ENCODE data around the gene PRKN. TPM values are rescaled to one million over a fixed set of nuclear protein-coding genes. Genes with fewer than 3 reads are reported as not detected.
A peak's percentile ranks its signal among the peaks of the same experiment; 100 is the strongest.

PRKN gene
- total RNA-seq, 1 experiment from 2014 or later, result 1.2 TPM

DNA sequence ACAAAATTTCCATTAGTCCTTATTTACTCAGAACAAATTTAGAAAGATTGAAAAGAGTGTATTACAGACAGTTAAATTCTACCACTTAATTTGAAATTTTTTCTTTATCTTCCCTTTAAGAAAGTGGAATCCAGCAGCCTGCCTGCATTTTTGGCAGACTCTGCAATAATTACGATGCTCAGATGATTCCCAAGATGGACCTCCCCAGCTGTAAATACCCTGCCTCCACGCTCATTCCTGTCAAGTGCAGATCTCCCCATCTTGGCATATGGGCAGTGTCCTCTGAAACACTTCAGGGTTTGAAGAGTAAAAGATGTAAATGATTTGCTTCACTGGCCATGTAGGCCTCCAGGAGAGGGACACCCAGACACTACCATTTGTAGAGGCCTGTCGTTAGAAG lies 471.2 kb downstream of the PRKN start:
- H3K36me3 ChIP-seq (ENCODE audit: insufficient read depth, low read length, poor library complexity, severe bottlenecking), result no peaks in the 10 kb centered on the region
- H3K27me3 ChIP-seq (replicated peaks; ENCODE audit: insufficient read depth, low read depth, low read length, poor library complexity), result no peaks in the 10 kb centered on the region
- POLR2A ChIA-PET (ENCODE audit: low non-redundant PET), result no interaction called here
- CTCF ChIA-PET, result no interaction called here
- no peak overlapping the region for H3K27ac ChIP-seq (ENCODE audit: low read depth, low read length, poor library complexity, severe bottlenecking)
- intact Hi-C loops (cut with micrococcal nuclease; ENCODE audit: unreplicated experiment), result no loop called here
- no peak overlapping the region for H3K4me3 ChIP-seq (ENCODE audit: low read depth, low read length, poor library complexity, severe bottlenecking)
- no peaks in the 10 kb centered on the region for H3K4me1 ChIP-seq (ENCODE audit: insufficient read depth, low read length, poor library complexity, severe bottlenecking)
- no TSS peak for BruUV-seq (replicated peaks)
- DNase-seq (ENCODE audit: low spot score), result no peak
- H3K9me3 ChIP-seq (ENCODE audit: low read depth, low read length, poor library complexity, severe bottlenecking), result no peaks in the 10 kb centered on the region
- no peak for TF ChIP-seq EZH2 (IDR thresholded peaks at IDR 0.05; ENCODE audit: borderline replicate concordance, low read depth, low read length, poor library complexity, severe bottlenecking)
- TF ChIP-seq, protein P1, sequence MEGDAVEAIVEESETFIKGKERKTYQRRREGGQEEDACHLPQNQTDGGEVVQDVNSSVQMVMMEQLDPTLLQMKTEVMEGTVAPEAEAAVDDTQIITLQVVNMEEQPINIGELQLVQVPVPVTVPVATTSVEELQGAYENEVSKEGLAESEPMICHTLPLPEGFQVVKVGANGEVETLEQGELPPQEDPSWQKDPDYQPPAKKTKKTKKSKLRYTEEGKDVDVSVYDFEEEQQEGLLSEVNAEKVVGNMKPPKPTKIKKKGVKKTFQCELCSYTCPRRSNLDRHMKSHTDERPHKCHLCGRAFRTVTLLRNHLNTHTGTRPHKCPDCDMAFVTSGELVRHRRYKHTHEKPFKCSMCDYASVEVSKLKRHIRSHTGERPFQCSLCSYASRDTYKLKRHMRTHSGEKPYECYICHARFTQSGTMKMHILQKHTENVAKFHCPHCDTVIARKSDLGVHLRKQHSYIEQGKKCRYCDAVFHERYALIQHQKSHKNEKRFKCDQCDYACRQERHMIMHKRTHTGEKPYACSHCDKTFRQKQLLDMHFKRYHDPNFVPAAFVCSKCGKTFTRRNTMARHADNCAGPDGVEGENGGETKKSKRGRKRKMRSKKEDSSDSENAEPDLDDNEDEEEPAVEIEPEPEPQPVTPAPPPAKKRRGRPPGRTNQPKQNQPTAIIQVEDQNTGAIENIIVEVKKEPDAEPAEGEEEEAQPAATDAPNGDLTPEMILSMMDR (conservative IDR thresholded peaks at IDR 0.05; ENCODE audit: low read depth, low read length), result no peak

DNA sequence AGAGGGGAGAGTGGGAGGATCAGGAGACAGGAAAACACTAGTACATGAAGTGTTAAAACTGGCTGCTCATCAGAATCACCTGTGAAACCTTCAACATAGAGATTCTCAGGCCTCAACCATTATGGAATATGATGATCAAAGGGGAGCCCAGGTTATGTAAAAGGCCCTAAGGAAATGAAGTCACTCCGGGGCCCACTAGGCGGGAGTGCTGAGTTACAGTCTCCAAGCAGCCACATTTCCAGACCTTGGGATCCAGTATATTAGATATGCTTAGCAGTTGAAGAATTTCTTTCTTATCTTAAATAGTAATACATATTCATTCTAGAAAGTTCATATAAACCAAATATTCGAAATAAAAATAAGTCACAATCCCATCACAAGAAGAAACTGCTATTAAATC lies 476.3 kb downstream of the PRKN start:
- H3K4me1 ChIP-seq (ENCODE audit: insufficient read depth, low read length, poor library complexity, severe bottlenecking), result no peaks in the 10 kb centered on the region
- peak; percentile 1 for DNase-seq (ENCODE audit: low spot score)
- H3K27ac ChIP-seq (ENCODE audit: low read depth, low read length, poor library complexity, severe bottlenecking), result no peak overlapping the region
- no peaks in the 10 kb centered on the region for H3K36me3 ChIP-seq (ENCODE audit: insufficient read depth, low read length, poor library complexity, severe bottlenecking)
- POLR2A ChIA-PET (ENCODE audit: low non-redundant PET), result no interaction called here
- BruUV-seq (replicated peaks), result no TSS peak
- no peaks in the 10 kb centered on the region for H3K9me3 ChIP-seq (ENCODE audit: low read depth, low read length, poor library complexity, severe bottlenecking)
- TF ChIP-seq EZH2 (IDR thresholded peaks at IDR 0.05; ENCODE audit: borderline replicate concordance, low read depth, low read length, poor library complexity, severe bottlenecking), result no peak
- TF ChIP-seq, protein P1 (conservative IDR thresholded peaks at IDR 0.05; ENCODE audit: low read depth, low read length), result no peak
- no peak overlapping the region for H3K4me3 ChIP-seq (ENCODE audit: low read depth, low read length, poor library complexity, severe bottlenecking)
- no peaks in the 10 kb centered on the region for H3K27me3 ChIP-seq (replicated peaks; ENCODE audit: insufficient read depth, low read depth, low read length, poor library complexity)
- CTCF ChIA-PET, result no interaction called here
- intact Hi-C loops (cut with micrococcal nuclease; ENCODE audit: unreplicated experiment), result no loop called here

DNA sequence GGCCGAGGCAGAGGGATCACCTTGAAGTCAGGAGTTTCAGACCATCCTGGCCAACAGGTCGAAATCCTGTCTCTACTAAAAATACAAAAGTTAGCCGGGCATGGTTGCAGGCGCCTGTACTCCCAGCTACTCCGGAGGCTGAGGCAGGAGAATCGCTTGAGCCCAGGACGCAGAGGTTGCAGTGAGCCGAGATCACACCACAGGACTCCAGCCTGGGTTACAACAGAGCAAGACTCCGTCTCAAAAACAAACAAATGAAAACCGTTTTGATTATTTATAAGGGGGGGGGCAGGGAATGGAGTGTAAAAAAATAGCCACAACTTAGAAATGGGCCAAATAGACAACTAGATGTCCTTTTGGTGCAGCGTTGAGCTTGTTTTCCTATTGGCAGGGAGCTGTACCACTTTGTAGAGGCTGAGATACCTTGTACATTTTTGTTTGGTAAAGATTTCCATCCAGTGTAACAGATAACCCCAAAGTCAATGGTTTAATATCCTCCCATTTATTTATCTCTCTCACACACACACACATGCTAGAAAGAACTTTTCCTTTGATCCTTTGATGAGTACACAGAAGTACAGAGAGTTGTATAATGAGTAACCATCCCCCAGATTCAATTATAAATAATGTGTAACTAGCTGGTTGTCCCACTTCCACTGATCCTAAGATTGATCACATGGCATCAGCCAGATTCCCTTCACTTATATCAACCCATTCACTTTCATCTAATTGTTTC lies 477.5 kb downstream of the PRKN start:
- TF ChIP-seq, protein P1 (conservative IDR thresholded peaks at IDR 0.05; ENCODE audit: low read depth, low read length), result no peak
- TF ChIP-seq EZH2 (IDR thresholded peaks at IDR 0.05; ENCODE audit: borderline replicate concordance, low read depth, low read length, poor library complexity, severe bottlenecking), result no peak
- Histone ChIP-seq H3K36me3 (ENCODE audit: insufficient read depth, low read length, poor library complexity, severe bottlenecking) (no peaks in the 10 kb centered on the region), H3K4me1 (ENCODE audit: insufficient read depth, low read length, poor library complexity, severe bottlenecking) (no peaks in the 10 kb centered on the region), H3K27ac (ENCODE audit: low read depth, low read length, poor library complexity, severe bottlenecking) (no peak overlapping the region), H3K9me3 (ENCODE audit: low read depth, low read length, poor library complexity, severe bottlenecking) (no peaks in the 10 kb centered on the region), H3K27me3 (replicated peaks; ENCODE audit: insufficient read depth, low read depth, low read length, poor library complexity) (no peaks in the 10 kb centered on the region), H3K4me3 (ENCODE audit: low read depth, low read length, poor library complexity, severe bottlenecking) (no peak overlapping the region)
- POLR2A ChIA-PET (ENCODE audit: low non-redundant PET), result interaction anchor here (0.6 kb wide), 1 partner anchor 166 kb away, joined by 3 read pairs; no protein-coding TSS in a partner anchor
- BruUV-seq (replicated peaks), result no TSS peak
- intact Hi-C loops (cut with micrococcal nuclease; ENCODE audit: unreplicated experiment), result no loop called here
- no peak for DNase-seq (ENCODE audit: low spot score)
- CTCF ChIA-PET, result no interaction called here

All from A673 (cell line).